Measurements from ENCODE around the gene CACYBP. TPM values are rescaled to one million over a fixed set of nuclear protein-coding genes. Genes with fewer than 3 reads are reported as not detected.
"Not testable (repeated sequence)": the region's sequence is repeated elsewhere in the genome, so short reads cannot be mapped to it uniquely, and the experiment has no call there.

The CACYBP gene
- total RNA-seq, 1 donor from 2014 or later = 136 TPM

DNA sequence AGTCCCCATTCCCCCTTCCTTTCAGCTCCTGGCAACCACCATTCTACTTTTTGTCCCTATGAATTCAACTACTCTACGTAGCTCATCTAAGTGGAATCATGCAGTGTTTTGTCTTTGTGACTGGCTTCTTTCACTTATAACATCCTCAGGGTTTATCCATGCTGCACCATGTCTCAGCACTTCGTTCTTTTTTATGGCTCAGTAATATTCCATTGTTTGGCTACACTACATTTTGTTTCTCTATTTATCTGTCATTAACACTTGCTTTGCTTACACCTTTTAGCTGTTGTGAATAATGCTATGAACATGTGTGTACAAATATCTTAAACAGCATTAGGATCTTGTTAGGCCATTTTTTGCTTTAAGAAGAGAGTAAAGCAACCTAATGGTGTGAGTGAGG lies 25.0 kb downstream of the CACYBP start:
- Histone ChIP-seq H3K9me3 (ENCODE audit: control insufficient read depth in 3 of 3, low read length in 3 of 3) (no peaks in the 10 kb centered on the region), H3K27ac (ENCODE audit: low read depth, low read length) (no peak overlapping the region), H3K36me3 (ENCODE audit: control insufficient read depth in 3 of 3, insufficient read depth in 3 of 3, low read length in 3 of 3) (peaks cover 0 to 4% (median 3%) of the 10 kb centered on the region in 3 donors), H3K4me3 (ENCODE audit: low read length in 3 of 3) (no peak overlapping the region), H3K4me1 (ENCODE audit: control insufficient read depth in 3 of 3, insufficient read depth in 3 of 3, low read length in 3 of 3) (peaks cover 11 to 20% (median 14%) of the 10 kb centered on the region in 3 donors), H3K9ac (ENCODE audit: low read depth in 1 of 3, low read length in 3 of 3) (no peak overlapping the region), H3K27me3 (ENCODE audit: control insufficient read depth in 3 of 3, insufficient read depth in 3 of 3, low read length in 3 of 3) (no peaks in the 10 kb centered on the region)

DNA sequence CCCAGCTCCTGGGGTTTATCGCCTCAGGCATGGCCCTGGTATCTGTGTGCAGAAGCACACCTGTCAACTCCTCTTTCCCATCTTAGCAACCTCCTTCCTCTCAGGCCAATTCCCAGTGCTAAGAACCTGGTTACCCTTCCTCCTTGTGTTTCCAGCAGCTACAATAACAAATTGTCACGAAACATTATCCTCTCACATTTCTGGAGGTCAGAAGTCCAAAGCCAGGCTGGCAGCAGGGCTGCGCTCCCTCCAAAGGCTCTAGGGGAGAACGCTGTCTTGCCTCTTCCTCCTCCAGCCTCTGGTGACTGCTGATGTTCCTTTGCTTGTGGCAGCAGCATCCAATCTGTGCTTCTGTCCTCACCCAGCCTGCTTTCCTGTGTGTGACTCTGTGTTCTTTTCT lies 34.2 kb downstream of the CACYBP start:
- H3K36me3 ChIP-seq (ENCODE audit: control insufficient read depth in 3 of 3, insufficient read depth in 3 of 3, low read length in 3 of 3) = no peaks in the 10 kb centered on the region
- H3K27ac ChIP-seq (ENCODE audit: low read depth, low read length) = no peak overlapping the region
- H3K9me3 ChIP-seq (ENCODE audit: control insufficient read depth in 3 of 3, low read length in 3 of 3) = no peaks in the 10 kb centered on the region

DNA sequence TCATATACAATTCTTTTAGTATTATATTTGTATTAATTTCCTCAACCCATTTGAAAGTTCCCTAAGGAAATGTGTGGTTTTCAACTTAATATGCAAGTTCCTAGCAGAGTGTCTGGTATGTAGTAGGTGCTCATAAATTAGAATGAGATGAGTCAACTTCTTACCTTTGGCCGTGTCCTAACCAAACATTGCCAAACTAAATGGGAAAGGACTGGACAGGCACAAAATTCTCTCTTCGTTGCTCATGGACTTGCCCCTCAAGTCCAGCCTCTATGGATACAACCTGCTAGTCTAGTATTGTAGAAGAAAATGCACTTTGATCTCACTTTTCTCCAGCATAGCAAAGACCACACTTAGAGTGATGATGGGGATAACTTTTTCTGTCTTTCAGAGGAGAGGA lies 35.0 kb downstream of the CACYBP start:
- H3K9me3 ChIP-seq (ENCODE audit: control insufficient read depth in 3 of 3, low read length in 3 of 3) = no peaks in the 10 kb centered on the region
- no peak overlapping the region for H3K4me3 ChIP-seq (ENCODE audit: low read length in 3 of 3)
- H3K27ac ChIP-seq (ENCODE audit: low read depth, low read length) = no peak overlapping the region
- no peaks in the 10 kb centered on the region for H3K27me3 ChIP-seq (ENCODE audit: control insufficient read depth in 3 of 3, insufficient read depth in 3 of 3, low read length in 3 of 3)
- H3K4me1 ChIP-seq (ENCODE audit: control insufficient read depth in 3 of 3, insufficient read depth in 3 of 3, low read length in 3 of 3) = peaks cover 0 to 2% (median 1%) of the 10 kb centered on the region in 3 donors
- H3K36me3 ChIP-seq (ENCODE audit: control insufficient read depth in 3 of 3, insufficient read depth in 3 of 3, low read length in 3 of 3) = no peaks in the 10 kb centered on the region
- no peak overlapping the region for H3K9ac ChIP-seq (ENCODE audit: low read depth in 1 of 3, low read length in 3 of 3)

More for the DNA sequence above, 34.2 kb downstream of the CACYBP start:
- Histone ChIP-seq H3K4me3 (ENCODE audit: low read length in 3 of 3) (no peak overlapping the region), H3K9ac (ENCODE audit: low read depth in 1 of 3, low read length in 3 of 3) (peak overlapping the region in 1 of 3 donors; percentile 33), H3K27me3 (ENCODE audit: control insufficient read depth in 3 of 3, insufficient read depth in 3 of 3, low read length in 3 of 3) (no peaks in the 10 kb centered on the region), H3K4me1 (ENCODE audit: control insufficient read depth in 3 of 3, insufficient read depth in 3 of 3, low read length in 3 of 3) (peaks cover 0 to 7% (median 6%) of the 10 kb centered on the region in 3 donors)

DNA sequence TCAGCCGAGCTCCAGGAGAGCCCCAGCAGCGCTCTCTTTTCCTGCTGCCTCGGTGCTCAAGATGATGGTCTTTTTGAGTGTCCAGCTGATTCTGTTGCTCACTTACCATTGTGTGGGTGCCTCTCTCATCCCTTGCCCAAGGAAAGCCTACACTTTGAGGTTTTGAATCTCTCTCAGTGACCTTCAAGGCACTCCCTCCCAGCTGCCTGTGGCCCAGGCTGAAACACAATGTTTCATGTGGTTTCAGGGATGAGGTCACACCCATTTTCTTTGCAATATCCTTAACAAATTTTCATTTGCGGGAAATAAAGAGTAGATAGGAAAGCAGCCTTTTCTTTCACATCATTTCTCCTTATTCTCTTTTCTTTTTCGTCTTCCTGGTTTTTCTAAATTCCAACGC lies 36.1 kb downstream of the CACYBP start:
- Histone ChIP-seq H3K36me3 (ENCODE audit: control insufficient read depth in 3 of 3, insufficient read depth in 3 of 3, low read length in 3 of 3) (no peaks in the 10 kb centered on the region), H3K4me1 (ENCODE audit: control insufficient read depth in 3 of 3, insufficient read depth in 3 of 3, low read length in 3 of 3) (no peaks in the 10 kb centered on the region), H3K27ac (ENCODE audit: low read depth, low read length) (no peak overlapping the region), H3K27me3 (ENCODE audit: control insufficient read depth in 3 of 3, insufficient read depth in 3 of 3, low read length in 3 of 3) (no peaks in the 10 kb centered on the region), H3K9me3 (ENCODE audit: control insufficient read depth in 3 of 3, low read length in 3 of 3) (no peaks in the 10 kb centered on the region), H3K4me3 (ENCODE audit: low read length in 3 of 3) (no peak overlapping the region), H3K9ac (ENCODE audit: low read depth in 1 of 3, low read length in 3 of 3) (no peak overlapping the region)

DNA sequence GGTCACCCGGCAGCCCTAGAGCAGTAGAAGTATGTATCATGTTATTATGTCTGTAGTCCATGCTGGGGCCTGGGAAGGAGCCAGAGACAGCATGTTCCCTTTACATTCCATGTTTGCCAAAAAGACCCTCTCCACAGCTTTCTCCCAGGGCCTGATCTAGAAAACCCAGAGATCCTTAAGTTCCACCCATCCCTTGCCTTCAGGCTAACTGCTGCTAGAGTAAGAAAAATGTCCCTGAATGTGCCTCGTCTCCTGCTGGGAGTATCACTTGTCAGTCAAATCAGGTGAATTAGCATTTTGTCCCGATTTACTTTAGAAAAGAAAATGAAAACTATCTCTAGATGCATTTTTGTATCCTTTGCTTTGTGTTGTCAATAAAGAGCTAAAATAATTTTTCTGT lies 36.7 kb downstream of the CACYBP start:
- no peaks in the 10 kb centered on the region for H3K36me3 ChIP-seq (ENCODE audit: control insufficient read depth in 3 of 3, insufficient read depth in 3 of 3, low read length in 3 of 3)
- no peaks in the 10 kb centered on the region for H3K9me3 ChIP-seq (ENCODE audit: control insufficient read depth in 3 of 3, low read length in 3 of 3)
- no peak overlapping the region for H3K27ac ChIP-seq (ENCODE audit: low read depth, low read length)
- H3K9ac ChIP-seq (ENCODE audit: low read depth in 1 of 3, low read length in 3 of 3) = no peak overlapping the region
- no peaks in the 10 kb centered on the region for H3K4me1 ChIP-seq (ENCODE audit: control insufficient read depth in 3 of 3, insufficient read depth in 3 of 3, low read length in 3 of 3)
- H3K4me3 ChIP-seq (ENCODE audit: low read length in 3 of 3) = no peak overlapping the region
- no peaks in the 10 kb centered on the region for H3K27me3 ChIP-seq (ENCODE audit: control insufficient read depth in 3 of 3, insufficient read depth in 3 of 3, low read length in 3 of 3)

DNA sequence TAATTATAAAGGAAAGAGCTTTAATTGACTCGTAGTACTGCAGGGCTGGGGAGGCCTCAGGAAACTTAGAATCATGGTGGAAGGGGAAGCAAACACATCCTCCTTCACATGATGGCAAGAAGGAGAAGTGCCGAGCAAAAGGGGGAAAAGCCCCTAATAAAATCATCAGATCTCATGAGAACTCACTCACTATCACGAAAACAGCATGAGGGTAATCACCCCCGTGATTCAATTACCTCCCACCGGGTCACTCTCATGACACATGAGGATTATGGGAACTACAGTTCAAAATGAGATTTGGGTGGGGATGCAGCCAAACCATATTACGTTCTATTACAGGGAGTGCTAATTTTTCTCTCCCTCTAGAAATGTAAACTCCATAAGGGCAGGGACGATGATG lies 37.7 kb downstream of the CACYBP start:
- Histone ChIP-seq H3K27me3 (ENCODE audit: control insufficient read depth in 3 of 3, insufficient read depth in 3 of 3, low read length in 3 of 3) (no peaks in the 10 kb centered on the region), H3K9me3 (ENCODE audit: control insufficient read depth in 3 of 3, low read length in 3 of 3) (no peaks in the 10 kb centered on the region), H3K4me1 (ENCODE audit: control insufficient read depth in 3 of 3, insufficient read depth in 3 of 3, low read length in 3 of 3) (no peaks in the 10 kb centered on the region), H3K4me3 (ENCODE audit: low read length in 3 of 3) (no peak overlapping the region), H3K9ac (ENCODE audit: low read depth in 1 of 3, low read length in 3 of 3) (no peak overlapping the region), H3K36me3 (ENCODE audit: control insufficient read depth in 3 of 3, insufficient read depth in 3 of 3, low read length in 3 of 3) (no peaks in the 10 kb centered on the region), H3K27ac (ENCODE audit: low read depth, low read length) (no peak overlapping the region)

DNA sequence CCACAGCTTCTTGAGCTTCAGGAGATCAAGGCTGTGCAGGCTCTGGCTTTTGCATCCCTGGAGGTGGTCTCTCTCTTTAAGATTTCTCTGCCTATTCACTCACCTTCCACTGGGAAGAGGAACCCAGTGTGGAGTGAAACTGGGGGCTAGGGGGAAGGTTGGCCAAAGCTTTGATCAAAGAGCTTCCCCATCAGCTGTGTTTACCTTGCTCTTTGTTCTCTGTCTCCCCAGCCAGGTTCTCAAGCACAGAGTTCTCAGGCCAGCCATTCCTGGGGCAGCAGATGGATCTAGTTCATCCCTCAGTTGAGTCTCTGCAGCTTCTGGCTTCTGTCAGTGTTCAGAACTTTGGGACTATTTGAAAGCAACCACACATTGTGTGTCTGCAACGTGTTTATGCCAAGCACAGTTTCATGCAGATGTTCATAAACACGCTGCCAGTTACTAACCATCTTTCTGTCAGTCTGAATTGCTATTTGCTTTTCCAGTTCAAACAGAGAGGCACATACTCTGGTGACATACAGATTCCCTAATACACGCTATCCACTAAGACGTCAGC lies 40.7 kb downstream of the CACYBP start:
- Histone ChIP-seq H3K9ac (ENCODE audit: low read depth in 1 of 3, low read length in 3 of 3) (no peak overlapping the region), H3K4me1 (ENCODE audit: control insufficient read depth in 3 of 3, insufficient read depth in 3 of 3, low read length in 3 of 3) (no peaks in the 10 kb centered on the region), H3K36me3 (ENCODE audit: control insufficient read depth in 3 of 3, insufficient read depth in 3 of 3, low read length in 3 of 3) (no peaks in the 10 kb centered on the region), H3K27ac (ENCODE audit: low read depth, low read length) (no peak overlapping the region), H3K27me3 (ENCODE audit: control insufficient read depth in 3 of 3, insufficient read depth in 3 of 3, low read length in 3 of 3) (no peaks in the 10 kb centered on the region), H3K9me3 (ENCODE audit: control insufficient read depth in 3 of 3, low read length in 3 of 3) (no peaks in the 10 kb centered on the region), H3K4me3 (ENCODE audit: low read length in 3 of 3) (no peak overlapping the region)

DNA sequence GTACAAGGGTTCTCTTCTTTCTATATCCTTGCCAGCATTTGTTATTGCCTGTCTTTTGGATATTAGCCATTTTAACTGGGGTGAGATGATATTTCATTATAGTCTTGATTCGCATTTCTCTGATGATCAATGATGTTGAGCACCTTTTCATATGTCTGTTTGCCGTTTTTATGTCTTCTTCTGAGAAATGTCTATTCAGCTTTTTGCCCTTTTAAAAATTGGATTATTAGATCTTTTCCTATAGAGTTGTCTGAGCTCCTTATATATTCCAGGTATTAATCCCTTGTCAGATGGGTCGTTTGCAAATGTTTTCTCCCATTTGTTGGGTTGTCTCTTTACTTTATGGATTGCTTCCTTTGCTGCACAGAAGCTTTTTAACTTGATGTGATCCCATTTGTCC lies 42.9 kb downstream of the CACYBP start:
- H3K27ac ChIP-seq (ENCODE audit: low read depth, low read length) = no peak overlapping the region
- H3K9ac ChIP-seq (ENCODE audit: low read depth in 1 of 3, low read length in 3 of 3) = no peak overlapping the region
- H3K4me1 ChIP-seq (ENCODE audit: control insufficient read depth in 3 of 3, insufficient read depth in 3 of 3, low read length in 3 of 3) = no peaks in the 10 kb centered on the region
- H3K36me3 ChIP-seq (ENCODE audit: control insufficient read depth in 3 of 3, insufficient read depth in 3 of 3, low read length in 3 of 3) = no peaks in the 10 kb centered on the region
- no peak overlapping the region for H3K4me3 ChIP-seq (ENCODE audit: low read length in 3 of 3)
- no peaks in the 10 kb centered on the region for H3K27me3 ChIP-seq (ENCODE audit: control insufficient read depth in 3 of 3, insufficient read depth in 3 of 3, low read length in 3 of 3)
- H3K9me3 ChIP-seq (ENCODE audit: control insufficient read depth in 3 of 3, low read length in 3 of 3) = no peaks in the 10 kb centered on the region

DNA sequence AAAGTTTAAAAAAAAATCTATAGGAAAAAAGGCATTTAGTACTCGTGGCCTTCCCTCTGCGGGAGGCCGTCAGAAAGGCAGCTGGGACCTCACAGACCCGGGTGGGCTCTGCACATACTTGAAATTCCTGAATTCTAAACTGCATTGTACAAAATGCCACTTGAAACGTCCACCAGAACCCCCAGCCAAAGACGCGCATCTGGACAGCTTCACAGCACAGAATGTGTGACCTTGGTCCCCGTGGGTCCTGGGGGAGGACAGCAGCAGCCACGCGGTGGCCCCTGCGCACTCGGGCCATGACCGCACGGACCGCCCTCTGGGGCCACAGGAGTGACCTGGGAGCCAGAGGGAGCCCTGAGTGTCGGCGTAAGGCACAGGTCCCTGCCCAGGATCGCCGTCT lies 44.1 kb downstream of the CACYBP start:
- no peaks in the 10 kb centered on the region for H3K36me3 ChIP-seq (ENCODE audit: control insufficient read depth in 3 of 3, insufficient read depth in 3 of 3, low read length in 3 of 3)
- no peak overlapping the region for H3K27ac ChIP-seq (ENCODE audit: low read depth, low read length)
- no peak overlapping the region for H3K4me3 ChIP-seq (ENCODE audit: low read length in 3 of 3)
- no peak overlapping the region for H3K9ac ChIP-seq (ENCODE audit: low read depth in 1 of 3, low read length in 3 of 3)
- no peaks in the 10 kb centered on the region for H3K27me3 ChIP-seq (ENCODE audit: control insufficient read depth in 3 of 3, insufficient read depth in 3 of 3, low read length in 3 of 3)
- no peaks in the 10 kb centered on the region for H3K9me3 ChIP-seq (ENCODE audit: control insufficient read depth in 3 of 3, low read length in 3 of 3)
- no peaks in the 10 kb centered on the region for H3K4me1 ChIP-seq (ENCODE audit: control insufficient read depth in 3 of 3, insufficient read depth in 3 of 3, low read length in 3 of 3)

DNA sequence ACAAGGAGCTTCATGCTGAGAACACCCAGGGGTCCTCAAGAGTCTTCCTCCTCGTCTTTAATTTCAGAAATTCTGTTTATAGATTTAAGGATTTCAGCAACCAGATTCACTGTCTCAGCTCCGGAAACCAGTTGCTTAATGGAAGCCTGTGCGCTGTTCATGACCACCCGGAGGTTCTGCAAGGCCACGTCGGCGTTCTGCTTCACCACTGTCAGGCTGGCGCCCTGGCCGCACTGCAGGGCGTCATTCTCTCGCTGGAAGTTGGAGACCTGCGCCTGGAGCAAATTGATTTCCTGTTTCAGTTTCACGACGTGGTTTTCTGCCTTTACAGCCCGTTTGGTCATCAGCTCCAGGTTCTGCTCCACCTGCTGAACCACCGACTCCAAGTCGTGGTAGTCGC lies 44.8 kb downstream of the CACYBP start:
- H3K27ac ChIP-seq (ENCODE audit: low read depth, low read length); H3K27me3 ChIP-seq (ENCODE audit: control insufficient read depth in 3 of 3, insufficient read depth in 3 of 3, low read length in 3 of 3); H3K9me3 ChIP-seq (ENCODE audit: control insufficient read depth in 3 of 3, low read length in 3 of 3); H3K4me1 ChIP-seq (ENCODE audit: control insufficient read depth in 3 of 3, insufficient read depth in 3 of 3, low read length in 3 of 3); H3K9ac ChIP-seq (ENCODE audit: low read depth in 1 of 3, low read length in 3 of 3); H3K36me3 ChIP-seq (ENCODE audit: control insufficient read depth in 3 of 3, insufficient read depth in 3 of 3, low read length in 3 of 3); H3K4me3 ChIP-seq (ENCODE audit: low read length in 3 of 3): not testable (repeated sequence)

DNA sequence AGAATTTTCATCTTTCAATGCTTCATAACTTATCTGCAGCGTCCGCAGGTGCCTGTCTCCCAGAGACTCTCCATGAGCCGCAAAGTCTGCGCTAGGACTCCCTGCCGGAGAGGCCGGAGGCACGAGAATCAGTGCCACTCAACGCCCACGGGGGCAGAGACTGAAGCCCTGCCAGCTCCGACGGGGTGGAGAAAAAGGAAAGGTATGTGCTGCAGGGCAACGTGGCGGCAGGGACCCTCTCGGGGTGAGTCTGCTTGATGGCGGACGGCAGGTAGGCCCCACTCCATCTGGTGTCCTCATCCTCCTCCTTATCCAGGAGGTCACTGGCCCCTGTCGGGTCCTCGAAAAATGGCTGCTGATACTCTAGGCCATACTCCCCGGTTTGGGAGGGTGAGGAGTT lies 45.4 kb downstream of the CACYBP start:
- Histone ChIP-seq H3K9me3 (ENCODE audit: control insufficient read depth in 3 of 3, low read length in 3 of 3) (no peaks in the 10 kb centered on the region), H3K36me3 (ENCODE audit: control insufficient read depth in 3 of 3, insufficient read depth in 3 of 3, low read length in 3 of 3) (no peaks in the 10 kb centered on the region), H3K4me3 (ENCODE audit: low read length in 3 of 3) (no peak overlapping the region)

More for the DNA sequence above, 45.4 kb downstream of the CACYBP start:
- Histone ChIP-seq H3K9ac (ENCODE audit: low read depth in 1 of 3, low read length in 3 of 3) (no peak overlapping the region), H3K4me1 (ENCODE audit: control insufficient read depth in 3 of 3, insufficient read depth in 3 of 3, low read length in 3 of 3) (no peaks in the 10 kb centered on the region), H3K27me3 (ENCODE audit: control insufficient read depth in 3 of 3, insufficient read depth in 3 of 3, low read length in 3 of 3) (peaks cover 0 to 5% (median 0%) of the 10 kb centered on the region in 3 donors), H3K27ac (ENCODE audit: low read depth, low read length) (no peak overlapping the region)

Measured in skeletal muscle tissue (tissue), 4 donors.